H1 (cell line): Measurements from ENCODE around the gene OR1N1. TPM values are rescaled to one million over a fixed set of nuclear protein-coding genes. Genes with fewer than 3 reads are reported as not detected.

Experiments
- CTCF ChIA-PET: fragments of 300-600 bp; sonication (Branson Sonifier 250); formaldehyde crosslinking; loops from one replicate; lab custom pipeline; 2021; ENCODE audit not compliant: partially characterized antibody; lab: Charles Lee
- POLR2A ChIA-PET: fragments of 300-600 bp; sonication (Branson Sonifier 250); formaldehyde crosslinking; loops from one replicate; lab custom pipeline; 2021; ENCODE audit warnings: inconsistent platforms; ENCODE audit not compliant: partially characterized antibody; lab: Charles Lee
- DNase-seq, 2 experiments: peaks; one replicate each; pipeline versions ENCODE4 v3.0.0 to v3.0.0-alpha.2; 2010 to 2022; ENCODE audit warnings: low spot score in 2 of 2, low read depth in 1 of 2, mixed read lengths in 1 of 2
- FAIRE-seq: peaks from 2 replicates; lab custom pipeline; 2011; peaks lifted over from hg19 to GRCh38; lab: Jason Lieb, UNC
- H2AFZ ChIP-seq: 2 replicates; pipeline ENCODE4 v1.8.1; 2012; ENCODE audit warnings: low read length, inconsistent platforms
- H2AK5ac ChIP-seq: 2 replicates; pipeline ENCODE4 v1.6.1; 2013; ENCODE audit warnings: low read depth, low read length
- H2BK120ac ChIP-seq: replicated peaks from 2 replicates; pipeline ENCODE3; 2013; ENCODE audit warnings: low read depth, low read length, inconsistent platforms
- H2BK12ac ChIP-seq: 2 replicates; pipeline ENCODE4 v1.6.1; 2013; ENCODE audit warnings: low read depth, low read length
- H2BK15ac ChIP-seq: 2 replicates; pipeline ENCODE4 v1.6.1; 2013; ENCODE audit warnings: low read length
- H2BK20ac ChIP-seq: 2 replicates; pipeline ENCODE4 v1.6.1; 2013; ENCODE audit warnings: low read length
- H2BK5ac ChIP-seq: 2 replicates; pipeline ENCODE4 v1.6.1; 2013; ENCODE audit warnings: low read depth, low read length
- H3K14ac ChIP-seq: 2 replicates; pipeline ENCODE4 v1.6.1; 2013; ENCODE audit warnings: inconsistent platforms; ENCODE audit not compliant: insufficient read length
- H3K18ac ChIP-seq: 2 replicates; pipeline ENCODE4 v1.6.1; 2013; ENCODE audit warnings: low read length; ENCODE audit errors: extremely low read depth
- H3K23ac ChIP-seq: 2 replicates; pipeline ENCODE4 v1.6.1; 2013; ENCODE audit warnings: inconsistent platforms; ENCODE audit not compliant: insufficient read length
- H3K23me2 ChIP-seq: 2 replicates; pipeline ENCODE4 v1.6.1; 2013; ENCODE audit warnings: low read depth, low read length
- H3K27ac ChIP-seq: 2 replicates; pipeline ENCODE4 v1.6.1; 2011; ENCODE audit warnings: low read depth, low read length, inconsistent platforms
- H3K27me3 ChIP-seq, 4 experiments: replicated peaks in 1 of 4; 1 replicate in 1 of 4; 2 replicates in 3 of 4; pipeline versions ENCODE4 v1.6.1 to v1.8.1; 2011 to 2013; ENCODE audit warnings: low read length in 3 of 4, mild to moderate bottlenecking in 3 of 4, inconsistent platforms in 2 of 4, mixed read lengths in 2 of 4, moderate library complexity in 1 of 4; ENCODE audit not compliant: control insufficient read depth in 3 of 4, insufficient read depth in 3 of 4; ENCODE audit errors: extremely low read depth in 1 of 4
- H3K36me3 ChIP-seq, 4 experiments: 2 replicates each; pipeline versions ENCODE4 v1.6.1 to v1.8.1; 2011 to 2013; ENCODE audit warnings: mild to moderate bottlenecking in 4 of 4, low read length in 3 of 4, moderate library complexity in 2 of 4, control low read depth in 1 of 4, inconsistent platforms in 1 of 4; ENCODE audit not compliant: insufficient read depth in 4 of 4, control insufficient read depth in 2 of 4
- H3K4ac ChIP-seq: replicated peaks from 2 replicates; pipeline ENCODE3; 2013; ENCODE audit warnings: low read length, low read depth, mixed read lengths, inconsistent platforms; ENCODE audit not compliant: insufficient read length
- H3K4me1 ChIP-seq, 4 experiments: replicated peaks in 1 of 4; 1 replicate in 1 of 4; 2 replicates in 3 of 4; pipeline versions ENCODE4 v1.6.1 to v1.8.1; 2011 to 2013; ENCODE audit warnings: low read length in 3 of 4, inconsistent platforms in 2 of 4, mixed read lengths in 1 of 4; ENCODE audit not compliant: insufficient read depth in 4 of 4, control insufficient read depth in 3 of 4
- H3K4me2 ChIP-seq, 2 experiments: 2 replicates each; pipeline versions ENCODE4 v1.6.1 to v1.8.1; 2011 to 2013; ENCODE audit warnings: low read depth in 2 of 2, low read length in 2 of 2, control low read depth in 1 of 2, inconsistent platforms in 1 of 2, mild to moderate bottlenecking in 1 of 2; ENCODE audit not compliant: insufficient read depth in 1 of 2
- H3K4me3 ChIP-seq, 4 experiments: fragments of 200-600, 300-600 bp in 1 of 4; sonication (generic), shearing (Covaris generic), sonication (Bioruptor Twin) in 1 of 4; 2 replicates each; pipeline versions ENCODE4 v1.5.1 to v1.8.1; 2011 to 2016; ENCODE audit warnings: low read length in 4 of 4, low read depth in 3 of 4, control low read depth in 2 of 4, inconsistent platforms in 2 of 4, mild to moderate bottlenecking in 2 of 4, mixed read lengths in 1 of 4, moderate library complexity in 1 of 4; ENCODE audit not compliant: insufficient read depth in 2 of 4; ENCODE audit errors: extremely low read depth in 1 of 4
- H3K56ac ChIP-seq: replicated peaks from 2 replicates; pipeline ENCODE3; 2013; ENCODE audit warnings: low read depth, mild to moderate bottlenecking, mixed read lengths, low read length, inconsistent platforms; ENCODE audit not compliant: insufficient read length
- H3K79me1 ChIP-seq: 2 replicates; pipeline ENCODE4 v1.6.1; 2013; ENCODE audit warnings: low read depth, low read length, control low read depth
- H3K79me2 ChIP-seq, 2 experiments: 2 replicates each; pipeline versions ENCODE4 v1.6.1 to v1.8.1; 2012 to 2013; ENCODE audit warnings: low read length in 2 of 2, mild to moderate bottlenecking in 2 of 2, inconsistent platforms in 1 of 2; ENCODE audit not compliant: insufficient read depth in 2 of 2, control insufficient read depth in 1 of 2
- H3K9ac ChIP-seq, 4 experiments: replicated peaks in 1 of 4; 1 replicate in 1 of 4; 2 replicates in 3 of 4; pipeline versions ENCODE4 v1.6.1 to v1.8.1; 2011 to 2013; ENCODE audit warnings: low read depth in 3 of 4, low read length in 3 of 4, control low read depth in 2 of 4, mild to moderate bottlenecking in 2 of 4, moderate library complexity in 2 of 4, inconsistent platforms in 1 of 4; ENCODE audit errors: extremely low read depth in 1 of 4
- H3K9me3 ChIP-seq, 2 experiments: 2 replicates each; pipeline versions ENCODE4 v1.6.1 to v1.8.1; 2012 to 2013; ENCODE audit warnings: mild to moderate bottlenecking in 2 of 2, moderate library complexity in 2 of 2, control low read depth in 1 of 2, inconsistent platforms in 1 of 2, low read depth in 1 of 2, low read length in 1 of 2, mixed read lengths in 1 of 2; ENCODE audit not compliant: insufficient read depth in 2 of 2
- H4K20me1 ChIP-seq, 2 experiments: replicated peaks in 1 of 2; 2 replicates each; pipeline versions ENCODE3 to v1.8.1; 2011 to 2013; ENCODE audit warnings: inconsistent platforms in 2 of 2, low read length in 2 of 2, mild to moderate bottlenecking in 1 of 2; ENCODE audit not compliant: insufficient read depth in 2 of 2, control insufficient read depth in 1 of 2
- H4K5ac ChIP-seq: 2 replicates; pipeline ENCODE4 v1.6.1; 2013; ENCODE audit warnings: low read length, low read depth, mixed read lengths, inconsistent platforms; ENCODE audit not compliant: insufficient read length
- H4K8ac ChIP-seq: 2 replicates; pipeline ENCODE4 v1.8.0; 2013; ENCODE audit warnings: mild to moderate bottlenecking, moderate library complexity, low read length, inconsistent platforms; ENCODE audit not compliant: insufficient read depth; ENCODE audit errors: extremely low read depth
- H4K91ac ChIP-seq: replicated peaks from 2 replicates; pipeline ENCODE3; 2013; ENCODE audit warnings: low read length, mixed read lengths, inconsistent platforms; ENCODE audit not compliant: insufficient read length
- CEBPB ChIP-seq: IDR thresholded peaks from 2 replicates; pipeline ENCODE4 v1.6.1; 2012; ENCODE audit warnings: low read depth, low read length
- EGR1 ChIP-seq: IDR thresholded peaks from 2 replicates; pipeline ENCODE4 v1.6.1; 2011; ENCODE audit warnings: low read depth, low read length, borderline replicate concordance
- POU5F1 ChIP-seq: IDR thresholded peaks from 2 replicates; pipeline ENCODE4 v1.6.1; 2011; ENCODE audit warnings: low read depth, mild to moderate bottlenecking, low read length, moderate library complexity
- SIX5 ChIP-seq: IDR thresholded peaks from 2 replicates; pipeline ENCODE4 v1.6.1; 2011; ENCODE audit warnings: mild to moderate bottlenecking, low read depth, low read length
- SUZ12 ChIP-seq: fragments of 200-600 bp; sonication (generic); IDR thresholded peaks from 2 replicates; pipeline ENCODE4 v1.6.1; 2012; ENCODE audit warnings: mild to moderate bottlenecking, inconsistent platforms, low read length, moderate library complexity, mixed read lengths
- TBP ChIP-seq: IDR thresholded peaks from 2 replicates; pipeline ENCODE4 v1.6.1; 2011; ENCODE audit warnings: low read depth, low read length, improper control_type of control experiment
- WGBS, 2 experiments: shearing (Covaris generic) in 1 of 2; methylation state at CpG; one replicate each; pipeline versions ENCODE4 v1.1.6 to v1.1.7; 2013 to 2015; ENCODE audit warnings: low lambda C conversion rate in 2 of 2, mixed read lengths in 2 of 2, inconsistent platforms in 1 of 2, low coverage in 1 of 2, missing lambda C conversion rate in 1 of 2; ENCODE audit not compliant: insufficient replicate concordance in 2 of 2, insufficient coverage in 1 of 2, insufficient read length in 1 of 2; ENCODE audit errors: extremely low coverage in 1 of 2, missing lambda C conversion rate in 1 of 2; 5-methylcytosine and 5-hydroxymethylcytosine counted together
- polyA plus RNA-seq, 7 experiments: library from polyadenylated mRNA; depleted of rRNA in 3 of 7; stranded (reverse) in 5 of 7; unstranded in 2 of 7; fragments of >200 nt in 5 of 7; fragments of 200-250 nt in 2 of 7; gene quantifications; 1 replicate in 5 of 7; 2 replicates in 1 of 7; 4 replicates in 1 of 7; pipeline versions ENCODE4 v1.2.1 to v1.2.3, GENCODE V29; 2011 to 2013; ENCODE audit warnings: missing spikeins in 2 of 7, mixed read lengths in 2 of 7
- total RNA-seq: library from RNA; stranded (reverse); fragmentation: NEBNext Ultra II Directional; extraction: Animal tissue kit (Norgen Biotek cat#: 25700); gene quantifications from 2 replicates; pipeline ENCODE4 v1.2.1, GENCODE V29; 2021

Gene OR1N1
- total and polyA plus RNA-seq, 2 of the 8 experiments (the other 6 are each of a cell fraction or from before 2014, with no cell fraction given) = not detected

DNA sequence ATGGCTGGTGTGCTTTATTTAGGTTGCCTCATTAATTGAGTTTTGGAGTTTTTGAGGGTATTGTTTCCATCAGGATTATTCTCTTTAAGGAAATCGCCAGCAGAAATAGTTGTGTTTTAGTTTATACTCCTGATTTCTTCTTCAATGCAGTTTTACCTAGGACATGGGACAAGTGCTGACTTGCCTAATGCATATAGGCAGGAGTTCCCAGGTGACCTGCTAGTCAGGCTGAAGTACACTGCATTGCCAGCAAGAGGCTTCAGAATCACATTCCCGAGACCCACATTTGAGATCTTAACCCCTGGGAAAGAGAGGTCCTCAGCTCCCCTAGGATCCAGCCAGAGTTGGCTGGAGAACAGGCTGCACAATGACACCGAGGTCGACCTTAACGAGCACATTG lies 24.3 kb upstream of the OR1N1 start:
- Histone ChIP-seq H3K23me2 (no peaks in the 10 kb centered on the region; the same call in 1 of the 2 replicates), H3K9me3 (peaks cover 40 to 54% of the 10 kb centered on the region in 2 experiments), H2BK120ac (no peak overlapping the region), H4K5ac (no peak overlapping the region), H2AFZ (no peak overlapping the region), H2AK5ac (no peak overlapping the region), H3K4me1 (no peaks in the 10 kb centered on the region), H2BK15ac (no peak overlapping the region), H4K20me1 (no peaks in the 10 kb centered on the region), H3K36me3 (no peaks in the 10 kb centered on the region; a peak in 1 of 8 replicates)
- FAIRE-seq = no peak
- TF ChIP-seq EGR1 = no peak
- TF ChIP-seq CEBPB = no peak
- TF ChIP-seq SUZ12 = no peak
- no peak for TF ChIP-seq TBP
- TF ChIP-seq SIX5 = no peak
- TF ChIP-seq POU5F1 = no peak
- TF ChIP-seq, all 59 proteins: peak for 0
- Histone ChIP-seq H3K27ac (no peak overlapping the region), H4K91ac (no peak overlapping the region), H2BK20ac (no peak overlapping the region), H3K14ac (no peak overlapping the region), H3K18ac (no peak overlapping the region), H2BK5ac (no peak overlapping the region), H3K56ac (no peak overlapping the region), H3K79me2 (no peaks in the 10 kb centered on the region), H4K8ac (no peak overlapping the region), H3K4ac (no peak overlapping the region), H3K9ac (no peak overlapping the region), H3K4me2 (no peak overlapping the region), H3K23ac (no peak overlapping the region), H2BK12ac (no peak overlapping the region), H3K79me1 (no peaks in the 10 kb centered on the region), H3K4me3 (no peak overlapping the region), H3K27me3 (no peaks in the 10 kb centered on the region)
- POLR2A ChIA-PET = no interaction called here
- CTCF ChIA-PET = no interaction called here
- 72% methylated on average over 5 of the region's 5 CpGs; no CpG with 5 or more reads in 1 of the 2 experiments for WGBS, 2 experiments
- no peak for DNase-seq
